ENCODE data around the gene ALPI.

The ALPI gene

GRCh38 chr2:232485348-232485756 lies 29.4 kb downstream of the ALPI start:
- DNase-seq (ENCODE audit: low read depth, low spot score) = no peak

- no peak for DNase-seq (ENCODE audit: low read depth, low spot score)
These were observed 30.0 kb downstream of the ALPI start for GRCh38 chr2:232485757-232486557.

GRCh38 chr2:232486558-232487384 lies 30.8 kb downstream of the ALPI start:
- DNase-seq (ENCODE audit: low read depth, low spot score) = no peak

- peak; percentile 16 for DNase-seq (ENCODE audit: low read depth, low spot score)
These were observed 31.6 kb downstream of the ALPI start, which contains the start of gene ECEL1 for GRCh38 chr2:232487385-232488096. TSS of gene ECEL1 (minus strand) at chr2:232487834. CDS start at chr2:232486653, 1,181 bp downstream.

- no peak for DNase-seq (ENCODE audit: low read depth, low spot score)
These were observed 32.3 kb downstream of the ALPI start for GRCh38 chr2:232488097-232488711.

GRCh38 chr2:232488721-232489300 lies 32.9 kb downstream of the ALPI start:
- DNase-seq (ENCODE audit: low read depth, low spot score) = no peak

GRCh38 chr2:232489516-232490220 lies 33.7 kb downstream of the ALPI start:
- no peak for DNase-seq (ENCODE audit: low read depth, low spot score)

- no peak for DNase-seq (ENCODE audit: low read depth, low spot score)
These were observed 34.5 kb downstream of the ALPI start for GRCh38 chr2:232490221-232491138.

- DNase-seq (ENCODE audit: low read depth, low spot score) = no peak
These were observed 35.3 kb downstream of the ALPI start for GRCh38 chr2:232491139-232491780.

GRCh38 chr2:232492236-232492848 lies 36.4 kb downstream of the ALPI start:
- no peak for DNase-seq (ENCODE audit: low read depth, low spot score)

- no peak for DNase-seq (ENCODE audit: low read depth, low spot score)
These were observed 37.2 kb downstream of the ALPI start for GRCh38 chr2:232492963-232493700.

GRCh38 chr2:232493701-232494474 lies 37.9 kb downstream of the ALPI start:
- DNase-seq (ENCODE audit: low read depth, low spot score) = no peak

- DNase-seq (ENCODE audit: low read depth, low spot score) = no peak
These were observed 38.6 kb downstream of the ALPI start for GRCh38 chr2:232494542-232494941.

GRCh38 chr2:232495292-232495691 lies 39.3 kb downstream of the ALPI start:
- DNase-seq (ENCODE audit: low read depth, low spot score) = no peak

- no peak for DNase-seq (ENCODE audit: low read depth, low spot score)
These were observed 40.7 kb downstream of the ALPI start for GRCh38 chr2:232496501-232497270.

GRCh38 chr2:232497348-232497747 lies 41.4 kb downstream of the ALPI start:
- DNase-seq (ENCODE audit: low read depth, low spot score) = no peak
